ENCODE results near the gene PNPO.

- TF ChIP-seq, protein P1, sequence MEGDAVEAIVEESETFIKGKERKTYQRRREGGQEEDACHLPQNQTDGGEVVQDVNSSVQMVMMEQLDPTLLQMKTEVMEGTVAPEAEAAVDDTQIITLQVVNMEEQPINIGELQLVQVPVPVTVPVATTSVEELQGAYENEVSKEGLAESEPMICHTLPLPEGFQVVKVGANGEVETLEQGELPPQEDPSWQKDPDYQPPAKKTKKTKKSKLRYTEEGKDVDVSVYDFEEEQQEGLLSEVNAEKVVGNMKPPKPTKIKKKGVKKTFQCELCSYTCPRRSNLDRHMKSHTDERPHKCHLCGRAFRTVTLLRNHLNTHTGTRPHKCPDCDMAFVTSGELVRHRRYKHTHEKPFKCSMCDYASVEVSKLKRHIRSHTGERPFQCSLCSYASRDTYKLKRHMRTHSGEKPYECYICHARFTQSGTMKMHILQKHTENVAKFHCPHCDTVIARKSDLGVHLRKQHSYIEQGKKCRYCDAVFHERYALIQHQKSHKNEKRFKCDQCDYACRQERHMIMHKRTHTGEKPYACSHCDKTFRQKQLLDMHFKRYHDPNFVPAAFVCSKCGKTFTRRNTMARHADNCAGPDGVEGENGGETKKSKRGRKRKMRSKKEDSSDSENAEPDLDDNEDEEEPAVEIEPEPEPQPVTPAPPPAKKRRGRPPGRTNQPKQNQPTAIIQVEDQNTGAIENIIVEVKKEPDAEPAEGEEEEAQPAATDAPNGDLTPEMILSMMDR (IDR thresholded peaks at IDR 0.05), result no peak
- no peak for TF ChIP-seq POLR2A (IDR thresholded peaks at IDR 0.05)
These were observed 18.7 kb downstream of the PNPO start for GRCh38 chr17:47959825-47960655.

Data from thyroid gland (tissue), 4 donors.